ENCODE data around the gene CCND2.

CCND2 gene

GRCh38 chr12:4256043-4256826 is 17.3 kb upstream of the CCND2 start:
- intact Hi-C loops (cut with DNase I) = loop anchor here (5.0 kb wide), 1 partner anchor 259 kb away; no protein-coding TSS in a partner anchor
- no peak for DNase-seq

GRCh38 chr12:4257442-4257841 is 16.1 kb upstream of the CCND2 start:
- intact Hi-C loops (cut with DNase I) = loop anchor here (5.0 kb wide), 1 partner anchor 260 kb away; no protein-coding TSS in a partner anchor
- no peak for DNase-seq

DNA sequence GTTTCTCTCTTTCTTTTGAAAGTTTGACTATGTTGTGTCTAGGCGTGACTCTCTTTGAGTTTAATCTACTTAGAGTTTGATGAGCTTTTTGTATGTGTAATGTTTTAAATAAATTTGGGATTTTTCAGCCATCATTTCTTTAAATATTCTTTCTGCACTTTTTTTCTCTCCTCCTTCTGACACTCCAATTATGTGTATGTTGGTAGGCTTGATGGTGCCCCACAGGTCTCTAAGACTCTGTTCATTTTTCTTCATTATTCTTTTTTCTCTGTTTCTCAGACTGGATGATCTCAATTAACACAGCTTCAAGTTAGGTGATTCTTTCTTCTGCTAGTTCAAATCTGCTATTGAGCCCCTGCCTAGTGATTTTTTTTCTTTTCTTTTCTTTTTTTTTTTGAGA is 14.5 kb upstream of the CCND2 start:
- intact Hi-C loops (cut with DNase I) = loop anchor here (5.0 kb wide), 1 partner anchor 262 kb away; no protein-coding TSS in a partner anchor
- DNase-seq = no peak

DNA sequence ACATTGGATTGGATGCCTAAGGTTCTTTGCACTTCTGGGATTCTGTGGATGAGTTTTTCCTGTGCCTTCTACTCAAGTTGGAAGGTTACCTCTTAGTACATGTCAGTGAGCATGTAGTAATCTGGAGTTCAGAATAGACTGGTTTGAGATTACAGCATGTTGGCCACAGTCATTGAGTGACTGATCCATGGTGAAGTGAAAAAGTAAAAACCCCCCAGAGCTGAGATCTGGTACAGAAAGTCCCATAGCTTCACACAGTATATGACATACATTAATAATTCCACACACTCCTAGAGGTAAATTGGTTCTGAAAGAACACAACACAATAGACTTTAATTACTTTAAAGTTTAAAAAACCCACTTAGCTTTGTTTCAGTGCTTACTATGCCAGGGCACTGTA is 11.9 kb upstream of the CCND2 start:
- DNase-seq = no peak
- intact Hi-C loops (cut with DNase I) = no loop called here

- intact Hi-C loops (cut with DNase I) = no loop called here
- no peak for DNase-seq
These were observed 8.3 kb upstream of the CCND2 start for GRCh38 chr12:4265280-4265679.

GRCh38 chr12:4266990-4267389 is 6.6 kb upstream of the CCND2 start:
- intact Hi-C loops (cut with DNase I) = no loop called here
- DNase-seq = no peak

GRCh38 chr12:4267704-4268328 is 5.7 kb upstream of the CCND2 start:
- DNase-seq = no peak
- intact Hi-C loops (cut with DNase I) = no loop called here

DNA sequence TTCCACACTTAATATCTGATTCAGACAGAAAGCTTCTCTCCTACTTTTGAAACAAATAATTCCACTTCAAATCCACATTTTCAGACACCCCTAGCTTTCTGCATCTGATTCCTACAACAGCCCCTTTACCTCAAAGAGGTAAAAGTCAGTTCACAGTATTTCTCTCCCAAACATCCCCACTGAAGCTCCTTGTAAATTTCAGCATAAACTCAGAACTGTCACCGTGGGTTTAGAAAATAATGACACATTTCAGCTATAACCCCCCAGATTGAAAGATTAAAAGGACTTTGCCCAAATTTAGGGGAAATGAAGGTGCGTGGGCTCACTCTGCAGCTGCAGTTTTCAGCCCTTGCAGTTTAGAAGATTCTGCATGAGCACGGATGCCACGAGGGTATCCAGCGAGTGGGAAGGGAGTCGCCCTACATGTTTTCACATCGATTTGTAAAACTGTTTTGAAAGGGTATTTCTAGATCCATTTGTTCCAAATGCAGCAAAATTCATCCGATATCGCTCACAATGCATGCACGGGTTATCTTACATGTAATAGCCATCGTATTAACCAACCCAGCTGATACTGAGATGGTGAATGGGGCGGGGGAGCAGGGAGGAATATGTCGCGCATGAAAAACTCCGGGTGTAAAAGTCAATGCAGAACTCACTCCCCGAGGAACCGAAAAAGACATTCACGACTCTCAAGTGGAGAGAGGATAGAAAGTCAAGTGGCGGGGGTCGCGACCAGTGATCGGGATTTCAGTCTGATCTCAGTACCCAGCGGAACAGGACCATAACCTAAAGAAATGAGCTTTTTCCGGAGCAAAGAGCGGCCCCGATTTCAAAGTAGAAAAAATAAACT is 5.0 kb upstream of the CCND2 start:
- intact Hi-C loops (cut with DNase I) = no loop called here
- no peak for DNase-seq

GRCh38 chr12:4269279-4269991 is 4.1 kb upstream of the CCND2 start:
- intact Hi-C loops (cut with DNase I) = no loop called here
- DNase-seq = peak in 9 of 10 donors; percentile 61 to 95 (median 75)

- DNase-seq = no peak
- intact Hi-C loops (cut with DNase I) = no loop called here
These were observed 3.3 kb upstream of the CCND2 start for GRCh38 chr12:4270016-4270830.

DNA sequence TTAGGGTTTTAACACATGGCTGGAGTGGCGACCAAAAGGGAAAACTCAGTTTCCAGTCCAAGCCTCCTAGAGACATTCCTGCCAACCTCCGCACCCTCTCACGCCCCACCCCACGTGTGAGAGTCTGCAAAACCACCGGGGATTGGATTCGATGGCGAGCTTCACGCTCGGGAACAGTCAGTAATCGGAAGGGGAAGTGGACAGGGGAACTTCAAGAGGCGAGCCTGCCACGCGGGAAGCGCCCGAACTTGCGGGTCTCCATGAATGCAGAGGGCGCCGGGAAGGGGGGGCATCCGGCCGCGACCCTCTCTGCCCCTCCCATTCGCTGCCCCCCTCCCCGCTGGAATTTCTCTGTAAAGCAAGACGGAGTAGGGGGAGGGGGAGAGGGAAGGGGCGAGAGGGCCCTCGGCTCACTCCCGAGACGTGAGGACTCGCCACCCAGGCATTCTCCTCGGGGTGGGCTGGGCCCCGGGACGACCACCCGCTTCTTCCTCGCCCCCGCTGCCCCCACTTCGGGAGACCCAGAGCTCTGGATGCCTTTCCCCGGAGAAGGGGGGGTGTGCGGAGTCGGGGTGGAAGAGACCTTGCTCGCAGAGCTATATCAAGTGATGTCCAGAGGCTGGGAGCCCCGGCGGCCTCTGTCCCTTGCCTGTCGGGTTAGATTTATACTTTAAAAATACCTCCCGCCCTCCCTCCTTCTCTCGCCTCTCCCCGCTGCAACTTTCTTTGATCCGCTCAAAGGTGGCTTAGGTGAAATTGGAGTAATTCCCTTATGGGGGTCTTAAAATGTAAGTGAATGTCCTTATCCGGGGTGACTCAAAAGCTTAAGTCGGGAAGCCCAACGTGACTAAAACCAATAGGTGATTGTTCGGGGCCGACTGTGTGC is 2.5 kb upstream of the CCND2 start:
- intact Hi-C loops (cut with DNase I) = no loop called here
- DNase-seq = peak in 1 of 10 donors; percentile 90

DNA sequence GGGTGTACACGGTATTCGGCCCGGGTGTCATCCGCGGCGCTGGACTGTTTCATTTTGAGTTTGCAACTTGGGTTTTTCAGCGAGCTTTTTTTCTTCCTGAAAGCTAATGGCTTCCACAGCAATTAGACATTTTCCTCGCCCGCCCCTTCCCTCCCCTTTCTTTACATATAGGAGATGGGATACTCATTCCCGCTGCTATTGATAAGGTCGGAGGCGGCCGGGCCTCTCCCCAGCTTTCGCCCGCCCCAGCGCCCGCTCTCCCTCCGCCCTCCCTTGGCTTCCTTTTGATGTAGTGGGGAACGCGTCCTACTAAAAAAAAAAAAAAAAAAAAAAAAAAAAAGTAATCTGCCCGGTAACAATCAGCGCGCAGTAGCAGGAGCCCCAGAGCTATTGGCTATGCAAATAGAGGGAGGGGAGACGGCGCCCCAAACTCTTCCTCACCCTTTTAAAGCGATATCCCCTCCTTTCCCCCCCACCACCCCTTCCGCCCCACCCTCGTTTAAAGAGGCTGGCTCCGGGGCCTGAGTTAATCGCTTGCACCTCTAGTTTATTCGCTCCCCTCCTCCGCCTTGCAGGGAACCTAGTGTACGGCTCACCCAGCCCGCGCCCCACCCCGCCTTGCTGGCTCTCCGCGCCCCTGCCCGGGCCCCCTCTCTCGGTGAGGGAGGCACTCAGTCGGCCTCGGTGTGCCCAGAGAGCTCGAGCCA is 1.7 kb upstream of the CCND2 start:
- peak in 6 of 10 donors; percentile 28 to 91 (median 76) for DNase-seq
- intact Hi-C loops (cut with DNase I) = no loop called here

DNA sequence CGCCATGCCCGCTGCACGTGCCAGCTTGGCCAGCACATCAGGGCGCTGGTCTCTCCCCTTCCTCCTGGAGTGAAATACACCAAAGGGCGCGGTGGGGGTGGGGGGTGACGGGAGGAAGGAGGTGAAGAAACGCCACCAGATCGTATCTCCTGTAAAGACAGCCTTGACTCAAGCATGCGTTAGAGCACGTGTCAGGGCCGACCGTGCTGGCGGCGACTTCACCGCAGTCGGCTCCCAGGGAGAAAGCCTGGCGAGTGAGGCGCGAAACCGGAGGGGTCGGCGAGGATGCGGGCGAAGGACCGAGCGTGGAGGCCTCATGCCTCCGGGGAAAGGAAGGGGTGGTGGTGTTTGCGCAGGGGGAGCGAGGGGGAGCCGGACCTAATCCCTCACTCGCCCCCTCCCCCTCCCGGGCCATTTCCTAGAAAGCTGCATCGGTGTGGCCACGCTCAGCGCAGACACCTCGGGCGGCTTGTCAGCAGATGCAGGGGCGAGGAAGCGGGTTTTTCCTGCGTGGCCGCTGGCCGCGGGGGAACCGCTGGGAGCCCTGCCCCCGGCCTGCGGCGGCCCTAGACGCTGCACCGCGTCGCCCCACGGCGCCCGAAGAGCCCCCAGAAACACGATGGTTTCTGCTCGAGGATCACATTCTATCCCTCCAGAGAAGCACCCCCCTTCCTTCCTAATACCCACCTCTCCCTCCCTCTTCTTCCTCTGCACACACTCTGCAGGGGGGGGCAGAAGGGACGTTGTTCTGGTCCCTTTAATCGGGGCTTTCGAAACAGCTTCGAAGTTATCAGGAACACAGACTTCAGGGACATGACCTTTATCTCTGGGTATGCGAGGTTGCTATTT is 914 bp upstream of the CCND2 start:
- DNase-seq = peak in 4 of 10 donors; percentile 18 to 90 (median 88)
- intact Hi-C loops (cut with DNase I) = no loop called here

DNA sequence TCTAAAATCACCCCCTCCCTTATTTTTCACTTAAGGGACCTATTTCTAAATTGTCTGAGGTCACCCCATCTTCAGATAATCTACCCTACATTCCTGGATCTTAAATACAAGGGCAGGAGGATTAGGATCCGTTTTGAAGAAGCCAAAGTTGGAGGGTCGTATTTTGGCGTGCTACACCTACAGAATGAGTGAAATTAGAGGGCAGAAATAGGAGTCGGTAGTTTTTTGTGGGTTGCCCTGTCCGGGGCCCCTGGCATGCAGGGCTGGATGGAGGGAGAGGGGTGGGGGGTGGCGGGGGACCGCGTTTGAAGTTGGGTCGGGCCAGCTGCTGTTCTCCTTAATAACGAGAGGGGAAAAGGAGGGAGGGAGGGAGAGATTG is 300 bp upstream of the CCND2 start:
- intact Hi-C loops (cut with DNase I) = no loop called here

DNA sequence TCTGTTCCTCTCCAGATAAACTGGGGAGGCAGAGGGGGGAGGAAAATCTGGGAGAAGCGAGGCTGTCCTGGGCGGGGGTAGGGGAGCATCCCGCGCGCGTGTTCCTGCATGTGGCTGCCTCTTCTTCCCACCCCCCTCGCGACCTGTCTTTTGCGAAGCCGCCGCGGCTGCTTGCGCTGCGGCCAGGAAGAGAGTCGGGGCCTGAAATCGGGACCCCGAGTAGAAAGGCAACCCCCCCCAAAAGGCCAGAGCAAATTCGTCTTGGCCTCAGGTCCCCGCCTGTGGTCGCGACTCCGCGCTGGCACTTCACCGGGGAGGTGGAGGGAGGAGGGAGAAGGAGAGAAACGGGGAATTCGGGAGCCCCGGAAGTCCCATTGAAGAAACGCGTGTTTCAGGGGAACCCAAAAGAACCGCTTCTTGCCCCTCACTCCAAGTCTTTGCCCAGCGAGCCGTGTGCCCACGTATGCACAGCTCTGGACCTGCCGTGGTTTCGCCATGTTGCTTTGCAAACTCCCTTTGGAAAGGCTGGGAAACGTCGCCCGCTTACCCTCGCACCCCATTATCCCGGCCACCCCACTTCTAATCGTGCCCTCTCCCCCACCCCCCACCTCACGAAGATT is 944 bp downstream of the CCND2 start:
- peak in 3 of 10 donors; percentile 15 to 89 (median 83) for DNase-seq

More for the DNA sequence above, 300 bp upstream of the CCND2 start:
- no peak for DNase-seq

More for the DNA sequence above, 944 bp downstream of the CCND2 start:
- intact Hi-C loops (cut with DNase I) = loop anchor here (5.0 kb wide), 2 partner anchors 167 to 242 kb away; no protein-coding TSS in a partner anchor
